Epithelial cell of prostate (primary cell): ENCODE results near the gene DNAJB12.
"Not testable (repeated sequence)": the region's sequence is repeated elsewhere in the genome, so short reads cannot be mapped to it uniquely, and the experiment has no call there.

Experiments
- DNase-seq: peaks from one replicate; pipeline ENCODE4 v3.0.0-alpha.2; 2011; ENCODE audit warnings: low read depth, low spot score
- H3K27ac ChIP-seq: fragments of 450-650 bp; 2 replicates; pipeline ENCODE4 v1.5.1; 2017; ENCODE audit warnings: mild to moderate bottlenecking

Gene DNAJB12

GRCh38 chr10:72354356-72355213, at the start of gene DNAJB12:
Gene DNAJB12, minus strand, starts transcription at chr10:72354919. Its CDS starts 22 bp downstream, at chr10:72354897.
- DNase-seq, result peak; percentile 73
- H3K27ac ChIP-seq, result peak within 1 kb of the TSS; percentile 95

GRCh38 chr10:72395581-72395980, 40.9 kb upstream of the DNAJB12 start:
- DNase-seq, H3K27ac ChIP-seq: not testable (repeated sequence)

GRCh38 chr10:72392571-72392970, 37.9 kb upstream of the DNAJB12 start:
- H3K27ac ChIP-seq, result no peak overlapping the region
- DNase-seq, result no peak

- no peak for DNase-seq
- no peak overlapping the region for H3K27ac ChIP-seq
Observed at GRCh38 chr10:72390764-72391163, 36.0 kb upstream of the DNAJB12 start.

GRCh38 chr10:72389716-72390115, 35.0 kb upstream of the DNAJB12 start:
- H3K27ac ChIP-seq, result no peak overlapping the region
- no peak for DNase-seq

GRCh38 chr10:72389014-72389413, 34.3 kb upstream of the DNAJB12 start:
- no peak for DNase-seq
- no peak overlapping the region for H3K27ac ChIP-seq

GRCh38 chr10:72388062-72388461, 33.3 kb upstream of the DNAJB12 start:
- H3K27ac ChIP-seq, result no peak overlapping the region
- DNase-seq, result no peak

- DNase-seq, result no peak
Observed at GRCh38 chr10:72386916-72387586, 32.3 kb upstream of the DNAJB12 start.

GRCh38 chr10:72385724-72386123, 31.0 kb upstream of the DNAJB12 start:
- no peak overlapping the region for H3K27ac ChIP-seq
- DNase-seq, result no peak

More at GRCh38 chr10:72386916-72387586, 32.3 kb upstream of the DNAJB12 start:
- no peak overlapping the region for H3K27ac ChIP-seq

- not testable (repeated sequence) for H3K27ac ChIP-seq
- DNase-seq, result peak; percentile 14
Observed at GRCh38 chr10:72384982-72385381, 30.3 kb upstream of the DNAJB12 start.

GRCh38 chr10:72379776-72380175, 25.1 kb upstream of the DNAJB12 start:
- no peak overlapping the region for H3K27ac ChIP-seq
- no peak for DNase-seq

GRCh38 chr10:72379062-72379461, 24.3 kb upstream of the DNAJB12 start:
- DNase-seq, result no peak
- no peak overlapping the region for H3K27ac ChIP-seq

GRCh38 chr10:72375585-72375984, 20.9 kb upstream of the DNAJB12 start:
- H3K27ac ChIP-seq, result no peak overlapping the region
- DNase-seq, result no peak

- no peak for DNase-seq
- H3K27ac ChIP-seq, result no peak overlapping the region
Observed at GRCh38 chr10:72375173-72375572, 20.5 kb upstream of the DNAJB12 start.

- no peak overlapping the region for H3K27ac ChIP-seq
- no peak for DNase-seq
Observed at GRCh38 chr10:72370201-72370722, 15.5 kb upstream of the DNAJB12 start.

GRCh38 chr10:72367301-72367960, 12.7 kb upstream of the DNAJB12 start:
- no peak overlapping the region for H3K27ac ChIP-seq
- DNase-seq, result no peak

- no peak overlapping the region for H3K27ac ChIP-seq
- DNase-seq, result no peak
Observed at GRCh38 chr10:72365106-72365895, 10.6 kb upstream of the DNAJB12 start.

GRCh38 chr10:72364239-72364777, 9.6 kb upstream of the DNAJB12 start:
- DNase-seq, result peak; percentile 71
- peak overlapping the region; percentile 76 for H3K27ac ChIP-seq

- no peak overlapping the region for H3K27ac ChIP-seq
- DNase-seq, result no peak
Observed at GRCh38 chr10:72356987-72357386, 2.3 kb upstream of the DNAJB12 start.

- no peak for DNase-seq
Observed at GRCh38 chr10:72356115-72356514, 1.4 kb upstream of the DNAJB12 start.

More at GRCh38 chr10:72356115-72356514, 1.4 kb upstream of the DNAJB12 start:
- no peak overlapping the region for H3K27ac ChIP-seq
